ENCODE results near the gene RPL10. TPM values are rescaled to one million over a fixed set of nuclear protein-coding genes. Genes with fewer than 3 reads are reported as not detected.

Gene RPL10
- total and polyA plus RNA-seq, 2 of the 8 experiments (the other 6 are each of a cell fraction or from before 2014, with no cell fraction given): 2,633 to 4,293 TPM

DNA sequence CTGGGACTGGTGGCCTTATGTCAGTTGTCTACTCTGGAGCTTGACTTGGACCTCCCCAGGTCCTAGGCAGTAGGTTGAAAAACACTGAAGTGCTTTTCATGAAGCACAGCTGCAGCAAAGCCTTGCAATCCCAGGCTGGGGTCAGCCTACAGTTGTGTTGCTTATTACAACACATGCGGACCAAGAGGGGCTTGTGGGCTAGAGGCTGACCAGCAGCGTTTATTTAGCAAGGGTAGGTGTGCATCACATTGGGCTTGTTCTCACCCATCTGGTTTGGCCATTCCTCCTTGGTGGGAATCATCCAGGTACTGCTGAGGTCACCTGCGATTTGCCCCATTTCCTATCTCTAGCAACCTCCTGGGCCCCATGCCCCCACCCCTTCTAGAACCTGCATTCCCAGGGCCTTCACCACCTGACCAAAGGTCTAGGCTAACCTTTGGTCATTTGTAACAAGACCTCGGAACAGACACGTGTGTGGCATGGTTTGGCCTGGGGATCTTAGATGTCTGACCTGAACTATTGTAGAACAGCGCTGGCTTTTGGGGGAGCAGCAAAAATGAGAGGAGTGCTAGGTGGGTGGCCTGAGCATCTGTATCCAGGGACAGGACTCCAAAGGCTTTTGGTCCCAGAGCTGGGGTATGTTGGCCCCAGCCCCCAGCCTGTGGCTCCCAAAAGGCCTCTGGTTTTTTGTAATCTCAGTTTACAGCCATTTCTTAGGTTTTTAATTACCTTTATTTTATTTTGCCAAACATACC, 3.0 kb downstream of the RPL10 start:
- Histone ChIP-seq H4K8ac (ENCODE audit: extremely low read depth, insufficient read depth, low read length) (no peak overlapping the region), H3K36me3 (ENCODE audit: control insufficient read depth in 2 of 4, insufficient read depth in 4 of 4, low read length in 3 of 4) (peaks cover 13 to 25% (median 19%) of the 10 kb centered on the region in 4 experiments), H4K5ac (ENCODE audit: insufficient read length, low read depth, low read length) (no peak overlapping the region), H3K79me1 (ENCODE audit: low read depth, low read length) (no peaks in the 10 kb centered on the region), H3K4me2 (ENCODE audit: insufficient read depth in 1 of 2, low read depth in 2 of 2, low read length in 2 of 2) (no peak overlapping the region), H3K56ac (replicated peaks; ENCODE audit: insufficient read length, low read depth, low read length) (no peak overlapping the region), H3K4me1 (replicated peaks in 1 of 4; ENCODE audit: control insufficient read depth in 3 of 4, insufficient read depth in 4 of 4, low read length in 3 of 4) (peaks cover 0 to 6% (median 0%) of the 10 kb centered on the region in 4 experiments; a peak in 2 of 7 replicates), H4K20me1 (replicated peaks in 1 of 2; ENCODE audit: control insufficient read depth in 1 of 2, insufficient read depth in 2 of 2, low read length in 2 of 2) (peaks cover 3 to 4% of the 10 kb centered on the region in 2 experiments), H2BK20ac (ENCODE audit: low read length) (no peak overlapping the region), H3K27me3 (replicated peaks in 1 of 4; ENCODE audit: control insufficient read depth in 3 of 4, extremely low read depth in 1 of 4, insufficient read depth in 3 of 4, low read length in 3 of 4) (no peaks in the 10 kb centered on the region), H3K23me2 (ENCODE audit: low read depth, low read length) (peaks cover 6% of the 10 kb centered on the region; the same call in 1 of the 2 replicates), H3K23ac (ENCODE audit: insufficient read length) (no peak overlapping the region), H2BK15ac (ENCODE audit: low read length) (no peak overlapping the region), H2BK120ac (replicated peaks; ENCODE audit: low read depth, low read length) (no peak overlapping the region), H4K91ac (replicated peaks; ENCODE audit: insufficient read length, low read length) (no peak overlapping the region), H2AFZ (ENCODE audit: low read length) (no peak overlapping the region), H2BK5ac (ENCODE audit: low read depth, low read length) (no peak overlapping the region), H3K79me2 (ENCODE audit: control insufficient read depth in 1 of 2, insufficient read depth in 2 of 2, low read length in 2 of 2) (peaks cover 0 to 15% of the 10 kb centered on the region in 2 experiments; a peak in 2 of 4 replicates), H3K4ac (replicated peaks; ENCODE audit: insufficient read length, low read depth, low read length) (no peak overlapping the region), H3K18ac (ENCODE audit: extremely low read depth, low read length) (no peak overlapping the region), H3K27ac (ENCODE audit: low read depth, low read length) (no peak overlapping the region), H3K14ac (ENCODE audit: insufficient read length) (no peak overlapping the region), H3K4me3 (ENCODE audit: extremely low read depth in 1 of 4, insufficient read depth in 2 of 4, low read depth in 3 of 4, low read length in 4 of 4) (no peak overlapping the region), H2AK5ac (ENCODE audit: low read depth, low read length) (no peak overlapping the region), H2BK12ac (ENCODE audit: low read depth, low read length) (no peak overlapping the region), H3K9me3 (ENCODE audit: insufficient read depth in 2 of 2, low read depth in 1 of 2, low read length in 1 of 2) (no peaks in the 10 kb centered on the region), H3K9ac (replicated peaks in 1 of 4; ENCODE audit: extremely low read depth in 1 of 4, low read depth in 3 of 4, low read length in 3 of 4) (no peak overlapping the region)
- 63% methylated on average over 6 of the region's 6 CpGs; no CpG with 5 or more reads in 1 of the 2 experiments for WGBS, 2 experiments (ENCODE audit: extremely low coverage in 1 of 2, insufficient coverage in 1 of 2, insufficient read length in 1 of 2, insufficient replicate concordance in 2 of 2, low coverage in 1 of 2, low lambda C conversion rate in 2 of 2, missing lambda C conversion rate in 1 of 2)
- ChIA-PET CTCF (ENCODE audit: partially characterized antibody) (no interaction called here), POLR2A (ENCODE audit: partially characterized antibody) (interaction anchor here (0.5 to 8.4 kb wide), 25 partner anchors 8 to 361 kb away, joined by 3 to 124 read pairs (median 4); partner anchors contain the start of genes ATP6AP1, DNASE1L1, EMD and FLNA)
- no peak for FAIRE-seq
- no peak for DNase-seq (ENCODE audit: low read depth in 1 of 2, low spot score in 2 of 2)
- peak; percentile 25 for TF ChIP-seq SIRT6 (IDR thresholded peaks at IDR 0.05; ENCODE audit: low read length)
- TF ChIP-seq RXRA (IDR thresholded peaks at IDR 0.05; ENCODE audit: insufficient read depth, low read depth, low read length): no peak
- TF ChIP-seq, protein P1, sequence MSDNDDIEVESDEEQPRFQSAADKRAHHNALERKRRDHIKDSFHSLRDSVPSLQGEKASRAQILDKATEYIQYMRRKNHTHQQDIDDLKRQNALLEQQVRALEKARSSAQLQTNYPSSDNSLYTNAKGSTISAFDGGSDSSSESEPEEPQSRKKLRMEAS (IDR thresholded peaks at IDR 0.05): peak; percentile 32; the same call in 1 of the 2 replicates
